HG02943 (cell line): ENCODE data around the gene MUS81.
"Not testable (repeated sequence)": the region's sequence is repeated elsewhere in the genome, so short reads cannot be mapped to it uniquely, and the experiment has no call there.

Source experiments
- ATAC-seq: cut with Tn5 transposase; IDR thresholded peaks from one replicate; pipeline ENCODE4 v1.9.1; 2021; ENCODE audit warnings: mild to moderate bottlenecking, low read depth, moderate library complexity; ENCODE audit not compliant: unreplicated experiment

Gene MUS81

GRCh38 chr11:65888163-65888814, 28.1 kb downstream of the MUS81 start, which contains the start of gene FIBP:
TSS of gene FIBP (minus strand) at chr11:65888471. CDS start at chr11:65888418, 53 bp downstream.
- ATAC-seq, result peak; percentile 47

DNA sequence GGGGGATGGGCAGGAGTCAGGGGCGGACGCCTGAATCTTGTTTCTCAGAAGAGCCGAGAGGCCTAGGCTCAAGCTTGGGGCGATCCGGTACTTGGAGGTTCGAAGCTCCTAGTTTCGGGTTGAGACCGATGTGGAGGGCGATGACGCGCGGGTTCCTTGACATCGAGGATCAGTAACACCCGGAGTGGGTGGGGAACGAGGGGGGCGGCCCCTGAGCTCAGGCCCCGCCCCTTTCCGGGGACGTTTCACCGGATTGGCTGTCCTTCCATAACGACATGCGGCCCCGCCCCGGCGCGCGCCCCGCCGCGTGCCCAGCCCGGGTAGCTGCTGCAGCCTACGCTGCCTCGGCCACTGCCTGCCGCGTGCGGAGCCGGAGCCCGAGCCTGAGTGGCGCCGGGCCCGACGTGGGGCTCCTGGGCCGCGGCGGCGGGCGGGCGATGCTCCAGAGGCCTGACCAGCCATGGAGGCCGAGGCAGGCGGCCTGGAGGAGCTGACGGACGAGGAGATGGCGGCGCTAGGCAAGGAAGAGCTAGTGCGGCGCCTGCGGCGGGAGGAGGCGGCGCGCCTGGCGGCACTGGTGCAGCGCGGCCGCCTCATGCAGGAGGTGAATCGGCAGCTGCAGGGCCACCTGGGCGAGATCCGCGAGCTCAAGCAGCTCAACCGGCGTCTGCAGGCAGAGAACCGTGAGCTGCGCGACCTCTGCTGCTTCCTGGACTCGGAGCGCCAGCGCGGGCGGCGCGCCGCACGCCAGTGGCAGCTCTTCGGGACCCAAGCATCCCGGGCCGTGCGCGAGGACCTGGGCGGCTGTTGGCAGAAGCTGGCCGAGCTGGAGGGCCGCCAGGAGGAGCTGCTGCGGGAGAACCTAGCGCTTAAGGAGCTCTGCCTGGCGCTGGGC, 30.3 kb downstream of the MUS81 start, which contains the start of gene CCDC85B:
CCDC85B (plus strand) TSS at position 350 of the 895 bp plus-strand sequence; CDS start at position 461, 111 bp downstream.
- ATAC-seq, result peak; percentile 45

DNA sequence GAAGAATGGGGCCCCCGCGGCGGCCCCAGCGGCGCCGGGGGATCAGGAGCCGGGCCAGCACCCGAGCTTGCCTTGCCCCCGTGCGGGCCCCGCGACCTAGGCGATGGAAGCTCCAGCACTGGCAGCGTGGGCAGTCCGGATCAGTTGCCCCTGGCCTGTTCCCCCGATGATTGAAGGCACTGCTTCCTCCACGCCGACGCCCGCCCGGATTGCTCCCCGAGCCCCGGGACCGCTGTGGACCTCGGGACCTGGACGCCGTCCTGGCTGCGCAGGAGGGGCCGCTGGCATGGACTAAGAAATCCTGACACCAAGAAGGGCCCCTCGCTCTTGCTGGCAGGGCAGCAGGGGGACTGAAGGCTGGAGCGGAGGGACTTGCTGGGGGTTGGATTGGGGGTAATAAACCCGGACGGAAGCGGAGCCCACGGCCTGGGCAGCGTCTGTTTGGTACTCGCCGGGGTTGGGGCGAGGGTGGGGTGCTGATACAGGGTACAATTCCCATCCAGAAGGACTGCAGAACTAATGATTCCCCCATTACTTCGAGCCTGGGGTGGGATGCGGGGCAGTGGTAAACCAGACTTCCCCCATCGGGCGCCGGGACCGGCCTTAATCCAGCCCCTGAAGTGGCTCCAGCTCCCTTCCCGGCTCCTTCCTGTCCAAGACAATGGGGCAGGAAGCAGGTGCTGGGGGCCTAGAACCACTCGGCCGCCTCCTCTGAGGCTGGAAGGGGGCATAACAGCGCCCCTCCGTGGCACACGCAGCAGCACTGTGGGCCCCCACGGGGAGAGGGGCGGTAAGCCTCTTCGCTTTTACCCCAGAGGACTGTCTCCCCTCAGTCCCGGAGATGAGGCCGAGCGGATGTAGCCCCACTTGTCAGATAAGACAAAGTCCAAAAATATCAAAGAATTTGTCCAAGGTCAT, 31.2 kb downstream of the MUS81 start:
- no peak for ATAC-seq

GRCh38 chr11:65892137-65892540, 31.9 kb downstream of the MUS81 start:
- not testable (repeated sequence) for ATAC-seq

GRCh38 chr11:65892661-65893317, 32.6 kb downstream of the MUS81 start:
- no peak for ATAC-seq

DNA sequence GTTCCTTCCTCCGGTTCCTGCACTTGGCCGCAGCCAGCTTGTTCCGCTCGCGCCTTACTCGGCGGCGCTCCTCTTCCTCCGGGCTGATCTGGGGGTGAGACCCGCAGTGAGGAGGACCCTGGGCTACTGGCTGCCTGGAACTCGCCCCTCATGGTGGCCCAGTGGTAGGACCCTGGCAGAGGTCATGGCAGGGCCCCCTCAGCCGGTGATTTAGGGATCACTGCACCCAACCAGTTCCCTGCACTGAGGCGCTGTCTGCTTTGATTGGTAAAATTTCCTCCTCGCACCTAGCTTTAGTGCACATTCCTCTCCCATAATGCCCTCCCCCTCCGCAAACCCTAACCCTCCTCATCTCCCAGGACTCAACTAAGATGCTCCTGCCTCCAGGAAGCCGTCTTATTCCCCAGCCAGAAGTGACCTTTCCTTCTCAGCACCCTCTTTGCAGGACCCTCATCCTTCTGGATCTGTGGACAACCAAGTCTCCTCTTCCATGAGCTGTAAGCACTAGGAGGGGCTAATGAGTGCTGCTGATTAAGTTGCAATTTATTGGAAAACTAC, 33.9 kb downstream of the MUS81 start:
- no peak for ATAC-seq

- ATAC-seq, result no peak
Measured at GRCh38 chr11:65895482-65895981, 35.3 kb downstream of the MUS81 start.

GRCh38 chr11:65896034-65896999, 36.1 kb downstream of the MUS81 start:
- ATAC-seq, result no peak

GRCh38 chr11:65897020-65897471, 36.8 kb downstream of the MUS81 start:
- no peak for ATAC-seq

DNA sequence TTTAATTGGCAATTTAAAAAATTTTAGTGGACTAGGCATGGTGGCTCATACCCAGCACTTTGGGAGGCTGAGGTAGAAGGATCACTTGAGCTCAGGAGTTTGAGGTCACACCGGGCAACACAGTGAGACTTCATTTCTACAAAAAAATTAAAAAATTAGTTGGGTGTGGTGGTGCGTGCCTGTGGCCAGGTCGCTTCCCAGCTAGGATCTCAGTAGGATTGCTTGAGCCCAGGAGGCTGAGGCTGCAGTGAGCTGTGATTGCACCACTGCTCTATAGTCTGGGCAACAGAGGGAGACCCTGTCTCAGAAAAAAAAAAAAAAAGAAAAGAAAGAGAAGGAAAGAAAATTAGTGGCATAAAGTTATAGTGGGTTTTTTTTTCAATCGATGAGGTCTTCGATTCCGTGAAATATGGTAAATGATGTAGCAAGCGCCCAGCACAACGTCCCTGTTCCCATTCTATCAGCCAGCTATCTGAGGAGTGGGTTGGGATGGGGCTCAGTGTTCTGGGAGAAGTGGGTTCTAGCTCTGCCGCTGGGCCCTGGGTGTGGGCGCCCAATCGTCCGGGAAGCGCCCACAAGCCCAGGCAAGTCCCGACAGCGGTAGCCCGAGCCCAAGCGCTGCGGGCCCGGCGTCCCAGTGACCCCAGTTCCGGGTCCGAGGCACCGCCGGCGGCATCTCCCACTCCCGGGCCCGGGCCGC, 38.6 kb downstream of the MUS81 start:
- no peak for ATAC-seq

GRCh38 chr11:65899356-65900124, 39.3 kb downstream of the MUS81 start:
- no peak for ATAC-seq

GRCh38 chr11:65900125-65900898, 40.1 kb downstream of the MUS81 start, which contains the start of gene FOSL1:
TSS of gene FOSL1 (minus strand) at chr11:65900388. CDS start at chr11:65900339, 49 bp downstream.
- ATAC-seq, result peak; percentile 57

DNA sequence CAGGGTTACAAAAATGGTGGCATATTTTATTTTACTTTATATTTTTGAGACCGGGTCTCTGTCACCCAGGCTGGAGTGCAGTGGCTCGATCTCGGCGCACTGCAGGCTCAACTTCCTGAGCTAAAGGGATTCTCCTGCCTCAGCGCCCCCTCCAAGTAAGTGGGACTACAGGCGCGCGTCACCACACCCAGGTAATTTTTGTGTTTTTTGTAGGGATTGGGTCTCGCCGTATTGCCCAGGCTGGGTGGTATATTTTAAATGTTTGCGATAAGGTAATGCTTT, 40.6 kb downstream of the MUS81 start:
- no peak for ATAC-seq

GRCh38 chr11:65903068-65903481, 42.8 kb downstream of the MUS81 start:
- no peak for ATAC-seq

GRCh38 chr11:65903715-65904114, 43.5 kb downstream of the MUS81 start:
- ATAC-seq, result no peak

- ATAC-seq, result no peak
Measured at GRCh38 chr11:65906602-65907001, 46.4 kb downstream of the MUS81 start.
